NB4 (cell line): ENCODE data around the gene TRIM31.

ENCODE experiments used
- TF ChIP-seq, protein P1 (sequence below): IDR thresholded peaks from 2 replicates; pipeline ENCODE4 v1.6.1; 2011; ENCODE audit warnings: low read depth, low read length
- TF ChIP-seq, protein P2 (sequence below): IDR thresholded peaks from one replicate; pipeline ENCODE4 v1.5.1; 2012; ENCODE audit warnings: low read depth, low read length

DNA sequence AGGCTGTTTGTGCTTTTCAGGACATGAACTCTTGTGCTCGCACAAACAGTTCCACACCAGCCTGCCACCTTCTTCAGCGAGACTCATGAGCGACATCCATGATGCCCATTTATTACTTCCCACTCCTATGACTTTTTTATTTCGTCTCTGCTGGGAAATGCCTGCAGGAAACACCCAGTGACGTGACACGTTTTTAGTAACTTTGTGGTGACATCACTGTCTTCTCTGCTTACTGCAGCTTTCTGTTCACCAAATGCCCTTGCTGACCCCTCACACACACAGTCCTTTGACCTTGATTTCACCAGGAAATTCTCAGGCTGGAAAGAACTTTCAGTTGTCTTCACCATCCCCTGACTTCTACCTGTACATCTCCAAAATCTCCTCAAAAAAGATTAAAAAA, 31.9 kb upstream of the TRIM31 start:
- TF ChIP-seq, protein P1, sequence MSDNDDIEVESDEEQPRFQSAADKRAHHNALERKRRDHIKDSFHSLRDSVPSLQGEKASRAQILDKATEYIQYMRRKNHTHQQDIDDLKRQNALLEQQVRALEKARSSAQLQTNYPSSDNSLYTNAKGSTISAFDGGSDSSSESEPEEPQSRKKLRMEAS: no peak
- TF ChIP-seq, protein P2, sequence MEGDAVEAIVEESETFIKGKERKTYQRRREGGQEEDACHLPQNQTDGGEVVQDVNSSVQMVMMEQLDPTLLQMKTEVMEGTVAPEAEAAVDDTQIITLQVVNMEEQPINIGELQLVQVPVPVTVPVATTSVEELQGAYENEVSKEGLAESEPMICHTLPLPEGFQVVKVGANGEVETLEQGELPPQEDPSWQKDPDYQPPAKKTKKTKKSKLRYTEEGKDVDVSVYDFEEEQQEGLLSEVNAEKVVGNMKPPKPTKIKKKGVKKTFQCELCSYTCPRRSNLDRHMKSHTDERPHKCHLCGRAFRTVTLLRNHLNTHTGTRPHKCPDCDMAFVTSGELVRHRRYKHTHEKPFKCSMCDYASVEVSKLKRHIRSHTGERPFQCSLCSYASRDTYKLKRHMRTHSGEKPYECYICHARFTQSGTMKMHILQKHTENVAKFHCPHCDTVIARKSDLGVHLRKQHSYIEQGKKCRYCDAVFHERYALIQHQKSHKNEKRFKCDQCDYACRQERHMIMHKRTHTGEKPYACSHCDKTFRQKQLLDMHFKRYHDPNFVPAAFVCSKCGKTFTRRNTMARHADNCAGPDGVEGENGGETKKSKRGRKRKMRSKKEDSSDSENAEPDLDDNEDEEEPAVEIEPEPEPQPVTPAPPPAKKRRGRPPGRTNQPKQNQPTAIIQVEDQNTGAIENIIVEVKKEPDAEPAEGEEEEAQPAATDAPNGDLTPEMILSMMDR: no peak
